ENCODE measurements around the gene ISCA1.

Gene ISCA1

GRCh38 chr9:86259557-86259956, 22.8 kb downstream of the ISCA1 start, which contains the start of gene C9orf153:
Gene C9orf153, minus strand, starts transcription at chr9:86259657. Its CDS starts 30,054 bp downstream, at chr9:86229603.
- no peak for TF ChIP-seq CTCF (IDR thresholded peaks at IDR 0.05; ENCODE audit: low read depth, low read length, missing control alignments)
- no peak for DNase-seq (ENCODE audit: extremely low read depth, low read depth)
- H3K4me3 ChIP-seq (replicated peaks; ENCODE audit: low read depth, low read length) = no peak within 1 kb of the TSS

- no peak for TF ChIP-seq CTCF (IDR thresholded peaks at IDR 0.05; ENCODE audit: low read depth, low read length, missing control alignments)
- DNase-seq (ENCODE audit: extremely low read depth, low read depth) = no peak
- H3K4me3 ChIP-seq (replicated peaks; ENCODE audit: low read depth, low read length) = no peak overlapping the region
Observed at GRCh38 chr9:86257391-86257790, 24.9 kb downstream of the ISCA1 start.

GRCh38 chr9:86256653-86257052, 25.7 kb downstream of the ISCA1 start:
- H3K4me3 ChIP-seq (replicated peaks; ENCODE audit: low read depth, low read length) = no peak overlapping the region
- TF ChIP-seq CTCF (IDR thresholded peaks at IDR 0.05; ENCODE audit: low read depth, low read length, missing control alignments) = no peak
- no peak for DNase-seq (ENCODE audit: extremely low read depth, low read depth)

- DNase-seq (ENCODE audit: extremely low read depth, low read depth) = no peak
- H3K4me3 ChIP-seq (replicated peaks; ENCODE audit: low read depth, low read length) = no peak overlapping the region
- no peak for TF ChIP-seq CTCF (IDR thresholded peaks at IDR 0.05; ENCODE audit: low read depth, low read length, missing control alignments)
Observed at GRCh38 chr9:86253577-86253976, 28.8 kb downstream of the ISCA1 start.

GRCh38 chr9:86252870-86253269, 29.5 kb downstream of the ISCA1 start:
- DNase-seq (ENCODE audit: extremely low read depth, low read depth) = no peak
- H3K4me3 ChIP-seq (replicated peaks; ENCODE audit: low read depth, low read length) = no peak overlapping the region
- TF ChIP-seq CTCF (IDR thresholded peaks at IDR 0.05; ENCODE audit: low read depth, low read length, missing control alignments) = no peak

GRCh38 chr9:86250123-86250522, 32.2 kb downstream of the ISCA1 start:
- no peak for DNase-seq (ENCODE audit: extremely low read depth, low read depth)
- H3K4me3 ChIP-seq (replicated peaks; ENCODE audit: low read depth, low read length) = no peak overlapping the region
- no peak for TF ChIP-seq CTCF (IDR thresholded peaks at IDR 0.05; ENCODE audit: low read depth, low read length, missing control alignments)

- no peak overlapping the region for H3K4me3 ChIP-seq (replicated peaks; ENCODE audit: low read depth, low read length)
- no peak for DNase-seq (ENCODE audit: extremely low read depth, low read depth)
- no peak for TF ChIP-seq CTCF (IDR thresholded peaks at IDR 0.05; ENCODE audit: low read depth, low read length, missing control alignments)
Observed at GRCh38 chr9:86248746-86249145, 33.6 kb downstream of the ISCA1 start.

All from HFF-Myc (cell line).